ENCODE results near the gene TBC1D14.
A peak's percentile ranks its signal among the peaks of the same experiment; 100 is the strongest.
"Not testable (repeated sequence)": the region's sequence is repeated elsewhere in the genome, so short reads cannot be mapped to it uniquely, and the experiment has no call there.

The TBC1D14 gene

GRCh38 chr4:6910960-6911874 lies 1.6 kb downstream of the TBC1D14 start:
- DNase-seq: no peak

- not testable (repeated sequence) for DNase-seq
These were observed 2.3 kb downstream of the TBC1D14 start for GRCh38 chr4:6911917-6912316.

DNA sequence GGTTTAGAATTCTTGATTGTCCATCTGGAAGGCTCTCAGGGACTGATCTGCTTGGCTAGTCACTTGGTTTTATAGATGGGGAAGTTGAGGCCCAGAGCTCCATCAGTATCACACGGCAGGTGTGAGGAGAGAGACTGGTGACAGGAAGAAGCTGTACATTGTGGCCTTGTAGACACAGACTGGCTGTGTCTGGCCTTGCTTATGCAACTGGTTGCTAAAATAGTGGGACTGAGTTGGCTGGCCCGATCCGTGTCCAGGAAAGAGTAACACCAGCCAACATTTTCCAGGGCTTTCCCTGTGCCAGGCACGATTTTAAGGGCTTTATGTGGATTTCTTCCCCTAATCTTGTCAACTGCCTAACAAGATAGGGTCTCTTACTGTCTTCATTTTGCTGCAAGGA lies 2.8 kb downstream of the TBC1D14 start:
- DNase-seq: no peak

DNA sequence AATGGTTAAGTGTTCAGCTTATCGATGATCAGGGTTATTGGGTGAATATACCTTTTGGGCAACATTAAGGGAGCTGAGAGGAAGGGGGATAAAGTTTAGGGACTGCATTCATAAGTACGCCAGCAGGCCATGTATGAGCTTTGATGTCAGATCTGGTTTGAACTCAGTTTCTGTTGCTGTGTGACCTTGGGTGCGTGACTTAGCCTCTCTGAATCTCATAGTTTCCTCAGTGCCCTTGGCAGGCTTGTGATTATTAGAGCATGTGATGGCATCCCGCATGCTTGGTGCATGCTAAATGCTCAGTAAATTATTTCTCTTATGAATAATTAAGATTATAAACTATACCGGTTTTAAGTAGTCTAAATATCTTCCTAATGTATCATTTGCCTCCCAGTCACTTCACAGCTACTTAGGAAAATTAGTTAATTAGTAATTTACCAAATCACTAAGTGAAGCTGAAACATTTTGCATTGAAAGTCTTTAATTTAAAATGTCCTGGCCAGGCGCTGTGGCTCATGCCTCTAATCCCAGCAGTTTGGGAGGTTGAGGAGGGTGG lies 3.8 kb downstream of the TBC1D14 start:
- DNase-seq: no peak

- no peak for DNase-seq
These were observed 4.8 kb downstream of the TBC1D14 start for GRCh38 chr4:6914448-6914847.

DNA sequence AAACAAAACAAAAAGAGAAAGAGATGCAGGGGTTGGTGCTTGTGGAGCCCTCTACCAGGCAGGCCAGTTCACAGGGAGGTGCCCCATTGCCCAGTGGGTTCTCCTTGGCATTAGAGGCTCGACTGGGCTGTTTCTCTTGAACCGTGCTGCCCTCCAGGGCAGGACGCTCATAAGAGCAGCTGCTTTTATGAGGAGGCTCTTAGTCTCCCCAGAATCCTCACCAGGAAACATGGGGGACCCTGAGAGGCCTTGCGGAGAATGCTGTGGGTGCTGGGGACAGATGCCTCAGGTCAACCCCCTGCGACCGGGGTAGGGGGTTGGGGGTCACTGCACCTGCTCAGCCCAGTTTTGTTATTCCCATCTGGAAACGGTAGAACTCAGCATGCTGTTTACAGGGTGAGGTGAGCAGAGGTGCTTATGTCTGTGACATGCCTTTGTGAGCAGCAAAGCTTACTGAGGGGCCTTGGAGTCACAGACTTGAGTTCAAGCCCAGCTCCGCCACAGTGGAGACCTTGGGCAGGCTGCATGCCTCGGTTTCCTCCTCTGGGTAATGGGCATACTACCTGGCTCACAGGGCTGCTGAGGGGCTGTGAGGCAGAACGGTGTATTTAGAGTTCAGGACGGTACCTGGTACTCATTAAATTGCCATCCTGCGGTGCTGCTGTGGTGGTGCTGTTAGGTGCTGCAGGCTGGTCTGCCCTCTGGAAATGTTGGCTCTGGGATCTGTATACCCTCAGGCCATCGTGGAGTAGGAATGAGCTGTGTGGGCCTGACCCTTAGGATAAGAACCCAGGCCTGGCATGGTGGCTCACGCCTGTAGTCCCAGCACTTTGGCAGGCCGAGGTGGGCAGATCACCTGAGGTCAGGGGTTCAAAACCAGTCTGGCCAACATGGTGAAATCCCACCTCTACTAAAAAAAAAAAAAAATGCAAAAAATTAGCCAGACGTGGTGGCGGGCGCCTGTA lies 5.7 kb downstream of the TBC1D14 start:
- DNase-seq: no peak

- DNase-seq: no peak
These were observed 6.5 kb downstream of the TBC1D14 start for GRCh38 chr4:6916069-6916586.

DNA sequence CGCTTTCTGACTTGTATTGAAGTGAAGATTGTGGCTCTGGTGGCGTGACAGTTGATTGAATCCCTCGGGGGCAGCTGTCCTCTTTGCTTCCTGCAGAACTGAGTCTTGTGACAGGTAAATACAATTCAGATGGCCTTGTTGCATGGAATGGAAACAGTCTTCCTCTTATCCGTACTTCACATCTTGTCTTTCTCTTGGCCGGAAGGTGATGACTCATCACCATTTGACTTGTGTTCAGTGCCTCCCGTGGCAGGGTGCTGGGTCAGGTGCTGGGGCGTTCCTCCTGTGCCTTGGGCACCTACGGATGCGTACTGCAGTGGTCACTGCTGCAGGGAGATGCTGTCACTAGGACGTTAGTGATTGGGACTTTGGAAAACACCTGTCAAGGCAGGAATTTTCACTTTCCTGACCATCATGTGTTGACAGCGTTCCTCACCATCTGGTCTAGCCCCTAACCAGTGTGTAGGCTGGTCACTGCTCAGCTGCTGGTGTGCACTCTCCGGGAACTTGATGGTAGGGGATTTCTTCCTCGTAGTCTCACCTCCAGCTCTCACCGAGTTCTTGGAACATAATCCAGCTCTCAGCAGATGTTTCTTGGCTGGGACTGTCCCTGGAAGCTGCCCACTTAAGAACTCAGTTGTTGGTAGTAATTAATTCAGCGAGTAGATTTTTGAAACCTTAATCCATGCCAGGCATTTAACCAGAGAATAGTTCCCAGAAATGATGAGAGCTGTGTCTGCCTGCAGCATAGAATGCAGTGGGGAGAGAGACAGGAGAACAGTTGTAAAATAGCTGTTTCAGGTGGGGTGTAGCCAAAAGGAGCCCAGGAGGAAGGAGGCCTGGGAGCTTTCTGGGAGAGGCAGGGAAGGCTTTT lies 7.2 kb downstream of the TBC1D14 start:
- DNase-seq: peak; percentile 40

DNA sequence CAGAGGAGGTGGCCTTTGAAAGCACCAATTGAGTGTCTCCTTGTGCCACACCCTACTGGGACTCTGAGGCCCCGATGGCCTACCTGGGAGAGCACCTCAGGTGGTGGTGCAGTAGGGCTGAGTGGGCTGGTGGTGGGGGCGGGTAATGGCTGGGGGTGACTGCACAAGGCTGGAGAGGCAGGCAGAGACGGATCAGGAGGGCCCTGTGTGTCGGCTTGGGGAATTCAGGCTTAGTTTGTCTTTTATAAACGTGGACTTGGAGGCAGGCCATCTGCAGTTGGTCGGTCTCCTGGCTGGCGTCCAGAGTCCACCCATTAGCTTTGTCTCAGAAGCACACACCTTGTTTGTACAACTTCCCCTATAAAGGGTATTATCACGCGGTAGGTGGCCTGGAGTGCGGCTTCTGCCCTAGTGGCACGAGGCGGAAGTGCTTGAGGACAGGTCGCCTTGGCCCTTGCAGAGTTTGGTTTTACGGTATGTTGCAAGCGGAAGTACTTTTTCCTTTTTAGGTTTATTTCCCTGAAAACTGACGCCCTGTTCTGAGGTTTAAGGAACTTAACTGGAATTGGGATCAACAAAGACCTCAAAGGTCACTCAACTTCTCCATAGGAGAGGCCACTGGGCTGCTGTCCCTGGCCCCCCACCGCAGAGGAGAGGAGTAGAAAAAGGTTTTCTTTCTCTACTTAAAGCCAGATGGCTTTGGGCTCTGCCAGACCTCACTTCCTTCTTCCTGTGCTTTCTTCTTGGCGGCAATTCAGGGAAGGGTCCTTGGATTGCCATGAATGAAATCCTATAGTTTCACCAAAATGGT lies 8.0 kb downstream of the TBC1D14 start:
- DNase-seq: peak; percentile 43

DNA sequence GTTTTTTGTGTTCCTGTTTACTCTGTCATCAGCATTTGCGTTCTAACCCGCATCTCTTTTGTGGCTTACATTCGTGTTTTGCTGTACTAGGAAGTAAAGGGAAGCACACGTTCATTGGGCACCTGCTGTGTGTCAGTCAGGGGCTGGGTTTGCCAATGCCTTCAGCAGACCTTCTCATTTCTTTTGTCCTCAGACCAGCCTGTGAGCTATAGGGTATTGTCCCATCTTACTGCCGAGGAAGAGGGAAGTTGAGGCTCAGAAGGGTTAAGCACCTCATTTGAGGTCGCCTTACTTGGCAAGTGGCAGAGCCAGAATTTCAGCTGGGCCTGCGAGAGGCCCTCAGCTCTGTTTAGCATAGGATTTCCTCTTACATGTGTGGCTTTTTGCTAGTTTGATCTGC lies 8.7 kb downstream of the TBC1D14 start:
- no peak for DNase-seq

- DNase-seq: no peak
These were observed 10.5 kb downstream of the TBC1D14 start for GRCh38 chr4:6920171-6920570.

GRCh38 chr4:6923507-6923906 lies 13.9 kb downstream of the TBC1D14 start:
- DNase-seq: no peak

- no peak for DNase-seq
These were observed 14.7 kb downstream of the TBC1D14 start for GRCh38 chr4:6924361-6924779.

DNA sequence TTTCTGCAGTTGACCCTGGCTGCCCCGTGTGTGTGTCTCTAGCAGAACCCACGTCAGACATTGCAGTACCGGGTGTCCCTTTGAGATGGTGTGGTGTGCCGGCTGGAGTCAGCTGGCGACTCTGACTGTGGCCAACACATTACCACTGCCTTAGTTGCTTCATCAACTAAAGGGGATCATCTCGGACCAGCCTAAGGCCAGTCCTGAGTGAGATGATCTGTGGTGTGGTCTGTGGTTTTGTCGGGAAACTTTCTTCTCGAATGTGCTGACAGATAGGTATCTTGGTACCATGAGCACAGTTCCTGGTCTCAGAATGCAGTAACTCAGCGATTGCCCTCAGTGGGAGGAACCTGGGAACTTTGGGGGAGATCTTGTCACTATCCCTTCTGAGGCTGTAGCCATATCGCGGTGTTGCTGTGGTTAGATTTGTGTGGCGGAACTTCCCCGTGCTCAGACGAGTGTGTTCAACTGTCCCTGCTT lies 15.8 kb downstream of the TBC1D14 start:
- DNase-seq: no peak

GRCh38 chr4:6926081-6926480 lies 16.5 kb downstream of the TBC1D14 start:
- DNase-seq: no peak

- DNase-seq: peak; percentile 57
These were observed 17.3 kb downstream of the TBC1D14 start for GRCh38 chr4:6926681-6927478.

- no peak for DNase-seq
These were observed 18.5 kb downstream of the TBC1D14 start for GRCh38 chr4:6928081-6928480.

- no peak for DNase-seq
These were observed 19.7 kb downstream of the TBC1D14 start for GRCh38 chr4:6929339-6929811.

DNA sequence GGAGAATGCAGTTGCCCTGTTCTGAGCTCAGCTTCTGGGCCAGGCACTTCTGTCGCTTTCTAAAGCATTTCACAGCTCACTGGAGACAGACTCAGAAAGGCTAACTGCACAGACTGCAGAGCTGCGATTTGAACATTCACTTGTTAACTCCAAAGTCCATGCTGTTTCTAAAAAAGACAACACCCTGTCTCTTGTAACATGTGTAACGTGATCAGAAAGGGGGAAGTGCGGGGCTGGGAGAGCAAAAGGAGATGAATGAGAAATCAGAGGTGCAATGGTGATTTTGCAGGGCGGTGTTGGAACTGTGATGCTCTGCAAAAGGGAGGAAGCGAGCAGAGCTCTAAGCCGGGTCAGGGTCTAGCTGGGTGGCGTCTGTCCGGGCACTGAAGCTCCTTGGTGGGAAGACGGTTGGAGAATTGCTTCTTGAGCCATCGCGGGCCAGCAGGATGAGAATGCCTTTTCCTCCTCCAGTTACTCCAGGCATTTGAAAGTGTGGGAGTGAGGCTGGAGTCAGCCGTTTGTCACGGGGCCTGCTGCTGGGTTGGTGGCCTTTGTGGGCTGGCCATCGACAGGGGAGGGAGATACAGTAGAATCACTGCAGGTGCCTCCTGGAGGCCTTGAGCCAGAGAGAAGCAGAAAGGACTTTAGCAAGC lies 20.3 kb downstream of the TBC1D14 start:
- DNase-seq: no peak
